Tibial nerve (tissue), 3 donors: ENCODE results near the gene PLEKHO2.
"Not testable (repeated sequence)": the region's sequence is repeated elsewhere in the genome, so short reads cannot be mapped to it uniquely, and the experiment has no call there.

Source experiments
- POLR2A ChIP-seq, 2 donors: fragments of 450-650 bp; IDR thresholded peaks; one replicate each; pipeline ENCODE4 v1.6.1; 2017; ENCODE audit warnings: antibody characterized with exemption in 2 of 2, mild to moderate bottlenecking in 2 of 2, moderate library complexity in 2 of 2
- TF ChIP-seq, protein P1 (sequence below), 5 experiments: fragments of 200-600 bp in 3 of 5; fragments of 450-650 bp in 2 of 5; sonication (generic) in 3 of 5; IDR thresholded peaks; one replicate each; pipeline ENCODE4 v1.5.1; 2016 to 2019; ENCODE audit warnings: antibody characterized with exemption in 5 of 5, mild to moderate bottlenecking in 3 of 5, moderate library complexity in 2 of 5

DNA sequence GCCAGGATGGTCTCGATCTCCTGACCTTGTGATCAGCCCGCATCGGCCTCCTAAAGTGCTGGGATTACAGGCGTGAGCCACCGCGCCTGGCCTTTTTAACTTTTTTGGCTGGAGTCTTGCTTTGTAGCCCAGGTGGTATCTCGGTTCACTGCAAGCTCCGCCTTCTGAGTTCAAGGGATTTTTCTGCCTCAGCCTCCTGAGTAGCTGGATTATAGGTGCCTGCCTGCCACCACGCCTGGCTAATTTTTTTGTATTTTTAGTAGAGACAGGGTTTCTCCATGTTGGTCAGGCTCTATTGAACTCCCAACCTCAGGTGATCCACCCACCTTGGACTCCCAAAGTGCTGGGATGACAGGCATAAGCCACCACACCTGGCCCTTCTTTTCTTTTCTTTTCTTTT lies 45.8 kb upstream of the PLEKHO2 start:
- TF ChIP-seq, protein P1, sequence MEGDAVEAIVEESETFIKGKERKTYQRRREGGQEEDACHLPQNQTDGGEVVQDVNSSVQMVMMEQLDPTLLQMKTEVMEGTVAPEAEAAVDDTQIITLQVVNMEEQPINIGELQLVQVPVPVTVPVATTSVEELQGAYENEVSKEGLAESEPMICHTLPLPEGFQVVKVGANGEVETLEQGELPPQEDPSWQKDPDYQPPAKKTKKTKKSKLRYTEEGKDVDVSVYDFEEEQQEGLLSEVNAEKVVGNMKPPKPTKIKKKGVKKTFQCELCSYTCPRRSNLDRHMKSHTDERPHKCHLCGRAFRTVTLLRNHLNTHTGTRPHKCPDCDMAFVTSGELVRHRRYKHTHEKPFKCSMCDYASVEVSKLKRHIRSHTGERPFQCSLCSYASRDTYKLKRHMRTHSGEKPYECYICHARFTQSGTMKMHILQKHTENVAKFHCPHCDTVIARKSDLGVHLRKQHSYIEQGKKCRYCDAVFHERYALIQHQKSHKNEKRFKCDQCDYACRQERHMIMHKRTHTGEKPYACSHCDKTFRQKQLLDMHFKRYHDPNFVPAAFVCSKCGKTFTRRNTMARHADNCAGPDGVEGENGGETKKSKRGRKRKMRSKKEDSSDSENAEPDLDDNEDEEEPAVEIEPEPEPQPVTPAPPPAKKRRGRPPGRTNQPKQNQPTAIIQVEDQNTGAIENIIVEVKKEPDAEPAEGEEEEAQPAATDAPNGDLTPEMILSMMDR (IDR thresholded peaks at IDR 0.05), result not testable (repeated sequence)
- not testable (repeated sequence) for TF ChIP-seq POLR2A (IDR thresholded peaks at IDR 0.05)
